ENCODE data around the gene VSIG10L. TPM values are rescaled to one million over a fixed set of nuclear protein-coding genes. Genes with fewer than 3 reads are reported as not detected.

VSIG10L gene
- total RNA-seq (2014; rRNA removed; shearing (Covaris generic)) (1.7 and 2.0 TPM in 2 replicates), polyA plus RNA-seq (2016; fragmentation: Nextera tagmentation; extraction: Ambion mirVana) (0.61 and 1.4 TPM in 2 replicates)

DNA sequence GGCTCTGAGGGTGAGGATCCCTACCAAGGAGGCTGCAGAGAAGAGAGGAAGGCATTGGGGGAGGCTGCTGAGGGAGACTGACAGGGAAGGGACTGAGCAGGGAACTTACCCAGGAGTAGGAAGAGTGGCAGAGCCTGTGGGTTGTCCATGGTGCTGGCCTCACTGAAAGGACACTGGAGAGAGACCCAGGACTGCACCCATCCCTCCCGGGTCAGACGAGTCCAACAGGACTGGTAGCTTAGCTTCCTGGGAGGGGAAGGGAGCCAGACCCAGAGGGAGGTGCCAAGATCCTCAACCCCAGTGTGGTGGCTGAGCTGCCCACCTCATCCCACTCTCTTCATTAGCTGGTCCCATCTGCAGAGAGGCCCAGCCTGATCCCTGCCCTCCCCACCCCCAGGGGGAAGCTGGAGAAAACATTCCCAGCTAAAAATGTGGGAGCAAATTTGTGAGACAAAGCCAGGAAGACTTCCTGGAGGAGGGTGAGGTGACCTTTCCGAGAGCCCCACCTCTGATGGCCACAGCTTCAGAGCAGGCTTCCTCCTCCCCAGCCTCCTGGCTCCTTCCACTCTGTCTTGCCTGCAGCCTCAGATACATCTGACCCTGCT lies at the start of gene VSIG10L:
Gene VSIG10L, minus strand, starts transcription at position 164 of the 605 bp plus-strand sequence. Its CDS starts 15 bp downstream, at position 149.
- H4K20me1 ChIP-seq (ENCODE audit: insufficient read depth), result no peaks in the 10 kb centered on the region
- H3K9ac ChIP-seq, result no peak within 1 kb of the TSS
- TF ChIP-seq EZH2phosphoT487 (IDR thresholded peaks at IDR 0.05; ENCODE audit: insufficient read depth, low read depth), result no peak
- TF ChIP-seq EZH2 (IDR thresholded peaks at IDR 0.05; ENCODE audit: insufficient read depth, poor library complexity, severe bottlenecking), result no peak
- H3K9me3 ChIP-seq (ENCODE audit: low read depth), result no peaks in the 10 kb centered on the region
- no peak for DNase-seq
- no peaks in the 10 kb centered on the region for H3K9me2 ChIP-seq (ENCODE audit: insufficient read depth)
- no peaks in the 10 kb centered on the region for H3K79me2 ChIP-seq (ENCODE audit: insufficient read depth)
- 56 to 58% methylated on average over 3 of the region's 3 CpGs for WGBS, 2 experiments (ENCODE audit: low coverage in 1 of 2, low lambda C conversion rate in 2 of 2, missing lambda C conversion rate in 2 of 2)
- H3K27ac ChIP-seq, result no peak within 1 kb of the TSS
- no peak within 1 kb of the TSS for H3K4me2 ChIP-seq (ENCODE audit: unreplicated experiment)
- peaks cover 5% of the 10 kb centered on the region; the same call in 1 of the 2 replicates for H3K36me3 ChIP-seq (ENCODE audit: low read depth)
- in situ Hi-C loops (cut with MboI), result no loop called here
- H3F3A ChIP-seq (ENCODE audit: insufficient read depth), result no peaks in the 10 kb centered on the region
- H3K4me1 ChIP-seq (ENCODE audit: insufficient read depth), result no peaks in the 10 kb centered on the region
- H3K27me3 ChIP-seq (replicated peaks; ENCODE audit: insufficient read depth), result no peaks in the 10 kb centered on the region
- H3K4me3 ChIP-seq, result no peak within 1 kb of the TSS
- H2AFZ ChIP-seq, result no peak within 1 kb of the TSS

DNA sequence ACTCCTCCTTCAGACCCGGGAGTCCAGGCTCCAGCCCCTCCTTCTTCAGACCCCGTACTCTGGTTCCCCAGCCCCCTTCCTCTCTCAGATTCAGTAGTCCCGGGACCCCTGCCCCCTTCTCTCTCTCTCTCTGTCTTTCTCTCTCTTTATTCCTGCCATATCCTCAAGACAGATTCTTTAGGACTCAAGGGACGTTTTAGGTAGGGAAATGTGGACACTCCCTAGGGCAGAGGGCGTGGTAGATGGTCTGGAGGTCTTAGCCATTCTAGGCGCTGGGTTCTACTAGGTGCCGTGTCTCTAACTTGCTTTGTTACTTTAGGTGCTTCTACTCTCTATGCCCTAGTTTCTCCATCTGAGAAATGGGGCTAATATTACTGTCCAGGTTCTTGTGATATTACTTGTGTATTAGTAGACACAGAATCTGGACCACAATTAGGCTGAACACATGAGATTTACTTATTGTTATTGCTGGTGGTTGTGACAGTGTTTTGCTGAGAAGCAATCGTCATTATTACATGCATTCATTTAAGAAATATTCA lies 49.2 kb upstream of the VSIG10L start:
- H3K36me3 ChIP-seq (ENCODE audit: low read depth), result no peaks in the 10 kb centered on the region
- no peak for DNase-seq
- 45 to 52% methylated on average over 6 to 8 of the region's 8 CpGs for WGBS, 2 experiments (ENCODE audit: low coverage in 1 of 2, low lambda C conversion rate in 2 of 2, missing lambda C conversion rate in 2 of 2)

DNA sequence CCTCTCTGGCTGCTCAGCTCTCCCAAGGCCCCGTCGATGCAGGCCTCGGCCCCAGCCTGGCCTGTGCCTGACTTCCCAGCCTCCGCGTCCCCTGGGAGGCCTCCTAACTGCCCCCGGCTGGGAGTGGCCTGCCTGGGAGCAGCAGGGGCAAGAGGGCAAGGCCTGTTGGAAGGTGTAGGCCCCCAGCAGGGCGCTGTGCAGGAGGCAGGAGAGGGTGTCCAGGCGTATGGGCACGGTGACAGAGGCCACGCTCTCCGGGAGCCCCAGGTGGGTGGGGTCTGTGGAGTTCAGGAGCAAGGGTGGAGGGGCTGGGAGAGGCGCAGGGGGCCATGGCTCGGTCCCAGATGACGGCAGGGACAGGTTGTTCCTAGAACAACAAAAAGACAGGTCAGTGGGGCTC lies 47.2 kb upstream of the VSIG10L start:
- H3K4me1 ChIP-seq (ENCODE audit: insufficient read depth), result no peaks in the 10 kb centered on the region
- no peaks in the 10 kb centered on the region for H3K9me2 ChIP-seq (ENCODE audit: insufficient read depth)
- no peaks in the 10 kb centered on the region for H3K36me3 ChIP-seq (ENCODE audit: low read depth)
- no peaks in the 10 kb centered on the region for H4K20me1 ChIP-seq (ENCODE audit: insufficient read depth)
- H3K9ac ChIP-seq, result no peak overlapping the region
- H3K4me2 ChIP-seq (ENCODE audit: unreplicated experiment), result no peak overlapping the region
- no peaks in the 10 kb centered on the region for H3K9me3 ChIP-seq (ENCODE audit: low read depth)
- TF ChIP-seq EZH2 (IDR thresholded peaks at IDR 0.05; ENCODE audit: insufficient read depth, poor library complexity, severe bottlenecking) (no peak), EZH2phosphoT487 (IDR thresholded peaks at IDR 0.05; ENCODE audit: insufficient read depth, low read depth) (no peak)
- WGBS, 2 experiments (ENCODE audit: low coverage in 1 of 2, low lambda C conversion rate in 2 of 2, missing lambda C conversion rate in 2 of 2), result 70 to 73% methylated on average over 12 to 13 of the region's 14 CpGs
- no peak for DNase-seq
- H2AFZ ChIP-seq, result no peak overlapping the region
- in situ Hi-C loops (cut with MboI), result no loop called here
- no peaks in the 10 kb centered on the region for H3K27me3 ChIP-seq (replicated peaks; ENCODE audit: insufficient read depth)
- H3K27ac ChIP-seq, result no peak overlapping the region
- H3K79me2 ChIP-seq (ENCODE audit: insufficient read depth), result no peaks in the 10 kb centered on the region
- no peaks in the 10 kb centered on the region for H3F3A ChIP-seq (ENCODE audit: insufficient read depth)
- no peak overlapping the region for H3K4me3 ChIP-seq

More for the DNA sequence above, 49.2 kb upstream of the VSIG10L start:
- H3K4me2 ChIP-seq (ENCODE audit: unreplicated experiment), result no peak overlapping the region
- in situ Hi-C loops (cut with MboI), result no loop called here
- H3K9ac ChIP-seq, result no peak overlapping the region
- no peak overlapping the region for H3K27ac ChIP-seq
- H3K9me2 ChIP-seq (ENCODE audit: insufficient read depth), result no peaks in the 10 kb centered on the region
- H3F3A ChIP-seq (ENCODE audit: insufficient read depth), result no peaks in the 10 kb centered on the region
- no peak overlapping the region for H3K4me3 ChIP-seq
- H3K4me1 ChIP-seq (ENCODE audit: insufficient read depth), result no peaks in the 10 kb centered on the region
- no peaks in the 10 kb centered on the region for H3K9me3 ChIP-seq (ENCODE audit: low read depth)
- H3K27me3 ChIP-seq (replicated peaks; ENCODE audit: insufficient read depth), result no peaks in the 10 kb centered on the region
- no peak for TF ChIP-seq EZH2phosphoT487 (IDR thresholded peaks at IDR 0.05; ENCODE audit: insufficient read depth, low read depth)
- TF ChIP-seq EZH2 (IDR thresholded peaks at IDR 0.05; ENCODE audit: insufficient read depth, poor library complexity, severe bottlenecking), result no peak
- peak overlapping the region; percentile 65 for H2AFZ ChIP-seq
- no peaks in the 10 kb centered on the region for H3K79me2 ChIP-seq (ENCODE audit: insufficient read depth)
- no peaks in the 10 kb centered on the region for H4K20me1 ChIP-seq (ENCODE audit: insufficient read depth)

GRCh38 chr19:51387924-51388389 lies 46.0 kb upstream of the VSIG10L start, which contains the start of gene LIM2:
Gene LIM2, minus strand, starts transcription at chr19:51387974. Its CDS starts 531 bp downstream, at chr19:51387443.
- Histone ChIP-seq H2AFZ (no peak within 1 kb of the TSS), H4K20me1 (ENCODE audit: insufficient read depth) (no peaks in the 10 kb centered on the region), H3K27ac (no peak within 1 kb of the TSS), H3K9me3 (ENCODE audit: low read depth) (no peaks in the 10 kb centered on the region), H3K9ac (no peak within 1 kb of the TSS), H3K79me2 (ENCODE audit: insufficient read depth) (no peaks in the 10 kb centered on the region), H3K4me3 (no peak within 1 kb of the TSS), H3K4me2 (ENCODE audit: unreplicated experiment) (no peak within 1 kb of the TSS), H3K36me3 (ENCODE audit: low read depth) (no peaks in the 10 kb centered on the region), H3K4me1 (ENCODE audit: insufficient read depth) (no peaks in the 10 kb centered on the region), H3K9me2 (ENCODE audit: insufficient read depth) (no peaks in the 10 kb centered on the region), H3F3A (ENCODE audit: insufficient read depth) (no peaks in the 10 kb centered on the region), H3K27me3 (replicated peaks; ENCODE audit: insufficient read depth) (no peaks in the 10 kb centered on the region)
- no peak for DNase-seq
- in situ Hi-C loops (cut with MboI), result no loop called here
- no peak for TF ChIP-seq EZH2phosphoT487 (IDR thresholded peaks at IDR 0.05; ENCODE audit: insufficient read depth, low read depth)
- WGBS, 2 experiments (ENCODE audit: low coverage in 1 of 2, low lambda C conversion rate in 2 of 2, missing lambda C conversion rate in 2 of 2), result 82 to 83% methylated on average over 15 of the region's 15 CpGs
